DMS153 (cell line): Measurements from ENCODE around the gene LSMEM2.
"Not testable (repeated sequence)": the region's sequence is repeated elsewhere in the genome, so short reads cannot be mapped to it uniquely, and the experiment has no call there.

Experiments used
- DNase-seq: peaks from one replicate; lab custom pipeline; 2025; lab: John Stamatoyannopoulos, UW

The LSMEM2 gene

GRCh38 chr3:50298836-50299637 lies 20.1 kb downstream of the LSMEM2 start, which contains the start of the genes HYAL3 and NAA80:
Gene HYAL3, minus strand, starts transcription at chr3:50299405. Its CDS starts 3,803 bp downstream, at chr3:50295602.
Gene NAA80, minus strand, starts transcription at chr3:50299405. Its CDS starts 1,942 bp downstream, at chr3:50297463.
- DNase-seq = peak; percentile 86

- no peak for DNase-seq
Observed at GRCh38 chr3:50299638-50299928, 20.7 kb downstream of the LSMEM2 start.

- no peak for DNase-seq
Observed at GRCh38 chr3:50299929-50300680, 21.2 kb downstream of the LSMEM2 start.

- DNase-seq = no peak
Observed at GRCh38 chr3:50300681-50301254, 21.9 kb downstream of the LSMEM2 start.

- DNase-seq = no peak
Observed at GRCh38 chr3:50302095-50303012, 23.5 kb downstream of the LSMEM2 start.

GRCh38 chr3:50303013-50303815 lies 24.3 kb downstream of the LSMEM2 start, which contains the start of gene HYAL1:
Gene HYAL1, minus strand, starts transcription at chr3:50303574. Its CDS starts 618 bp downstream, at chr3:50302956.
- DNase-seq = no peak

- no peak for DNase-seq
Observed at GRCh38 chr3:50304601-50305000, 25.7 kb downstream of the LSMEM2 start.

- not testable (repeated sequence) for DNase-seq
Observed at GRCh38 chr3:50312041-50312440, 33.2 kb downstream of the LSMEM2 start.

GRCh38 chr3:50314342-50314741 lies 35.5 kb downstream of the LSMEM2 start:
- no peak for DNase-seq

GRCh38 chr3:50314816-50315215 lies 35.9 kb downstream of the LSMEM2 start:
- DNase-seq = no peak

- DNase-seq = no peak
Observed at GRCh38 chr3:50316657-50317242, 37.9 kb downstream of the LSMEM2 start.

- no peak for DNase-seq
Observed at GRCh38 chr3:50317300-50317699, 38.4 kb downstream of the LSMEM2 start.

- DNase-seq = no peak
Observed at GRCh38 chr3:50318163-50318562, 39.3 kb downstream of the LSMEM2 start.

GRCh38 chr3:50318615-50319014 lies 39.7 kb downstream of the LSMEM2 start:
- DNase-seq = no peak

- DNase-seq = no peak
Observed at GRCh38 chr3:50319181-50319893, 40.5 kb downstream of the LSMEM2 start.

GRCh38 chr3:50319894-50320625 lies 41.2 kb downstream of the LSMEM2 start:
- no peak for DNase-seq

GRCh38 chr3:50320853-50321335 lies 42.0 kb downstream of the LSMEM2 start:
- no peak for DNase-seq

GRCh38 chr3:50321336-50322114 lies 42.6 kb downstream of the LSMEM2 start:
- DNase-seq = peak; percentile 54
